HepG2 (cell line): ENCODE data around the gene TMEM14A. TPM values are rescaled to one million over a fixed set of nuclear protein-coding genes. Genes with fewer than 3 reads are reported as not detected.

Experiments
- ATF7-NPFF ChIP-seq: sonication (generic); formaldehyde crosslinking; IDR thresholded peaks from 2 replicates; pipeline ENCODE4 v1.8.1; 2023; ENCODE audit warnings: mild to moderate bottlenecking, low read depth, missing genetic modification reagents, moderate library complexity
- CAMTA2 ChIP-seq: sonication (generic); formaldehyde crosslinking; IDR thresholded peaks from 2 replicates; pipeline ENCODE4 v1.4.0; 2020; ENCODE audit warnings: mild to moderate bottlenecking, missing genetic modification reagents, borderline replicate concordance
- CEBPZ ChIP-seq: IDR thresholded peaks from 2 replicates; pipeline ENCODE4 v1.6.1; 2012; ENCODE audit warnings: low read length, improper control_type of control experiment
- CENPBD1 ChIP-seq: sonication (generic); formaldehyde crosslinking; IDR thresholded peaks from 2 replicates; pipeline ENCODE4 v1.8.0; 2022; ENCODE audit warnings: missing genetic modification reagents, low read depth, mild to moderate bottlenecking, borderline replicate concordance
- HMGA1 ChIP-seq: sonication (generic); formaldehyde crosslinking; conservative IDR thresholded peaks from 2 replicates; pipeline ENCODE4 v1.4.0; 2020; ENCODE audit warnings: missing genetic modification reagents
- KDM6A ChIP-seq: IDR thresholded peaks from 2 replicates; pipeline ENCODE4 v1.6.1; 2016; ENCODE audit warnings: low read depth
- KLF13 ChIP-seq: sonication (generic); formaldehyde crosslinking; IDR thresholded peaks from 2 replicates; pipeline ENCODE4 v1.4.0; 2020; ENCODE audit warnings: mild to moderate bottlenecking, missing genetic modification reagents
- NFIB ChIP-seq: sonication (generic); formaldehyde crosslinking; IDR thresholded peaks from 2 replicates; pipeline ENCODE4 v1.9.0; 2021; ENCODE audit warnings: missing genetic modification reagents, mild to moderate bottlenecking, borderline replicate concordance
- SETDB1 ChIP-seq: sonication (generic); formaldehyde crosslinking; IDR thresholded peaks from 2 replicates; pipeline ENCODE4 v1.5.1; 2020; ENCODE audit warnings: missing genetic modification reagents, mild to moderate bottlenecking, borderline replicate concordance
- SRF ChIP-seq: IDR thresholded peaks from 2 replicates; pipeline ENCODE4 v1.6.1; 2011; ENCODE audit warnings: mild to moderate bottlenecking, low read depth, low read length, moderate library complexity
- SSRP1 ChIP-seq: IDR thresholded peaks from 2 replicates; pipeline ENCODE4 v1.6.1; 2016; ENCODE audit warnings: control low read depth
- TAF1 ChIP-seq: sonication (generic); formaldehyde crosslinking; IDR thresholded peaks from 2 replicates; pipeline ENCODE4 v1.4.0; 2020; ENCODE audit warnings: missing genetic modification reagents
- ZFP37 ChIP-seq: sonication (generic); formaldehyde crosslinking; IDR thresholded peaks from 2 replicates; pipeline ENCODE4 v1.4.0; 2020; ENCODE audit warnings: missing genetic modification reagents, borderline replicate concordance
- ZMAT3 ChIP-seq: sonication (generic); formaldehyde crosslinking; conservative IDR thresholded peaks from 2 replicates; pipeline ENCODE4 v1.7.0; 2021; ENCODE audit warnings: missing genetic modification reagents
- ZNF121 ChIP-seq: sonication (generic); formaldehyde crosslinking; IDR thresholded peaks from 2 replicates; pipeline ENCODE4 v1.5.0; 2020; ENCODE audit warnings: mild to moderate bottlenecking, missing genetic modification reagents
- ZNF251 ChIP-seq: sonication (generic); formaldehyde crosslinking; IDR thresholded peaks from 2 replicates; pipeline ENCODE4 v1.9.0; 2021; ENCODE audit warnings: mild to moderate bottlenecking, missing genetic modification reagents
- ZNF275 ChIP-seq: sonication (generic); formaldehyde crosslinking; IDR thresholded peaks from 2 replicates; pipeline ENCODE4 v1.8.0; 2022; ENCODE audit warnings: missing genetic modification reagents, mild to moderate bottlenecking, inconsistent platforms, borderline replicate concordance
- ZNF280D ChIP-seq: sonication (generic); formaldehyde crosslinking; IDR thresholded peaks from 2 replicates; pipeline ENCODE4 v1.5.1; 2020; ENCODE audit warnings: mild to moderate bottlenecking, missing genetic modification reagents
- ZNF549 ChIP-seq: sonication (generic); formaldehyde crosslinking; IDR thresholded peaks from 2 replicates; pipeline ENCODE4 v1.5.0; 2020; ENCODE audit warnings: missing genetic modification reagents
- ZNF557 ChIP-seq: sonication (generic); formaldehyde crosslinking; IDR thresholded peaks from 2 replicates; pipeline ENCODE4 v1.4.0; 2020; ENCODE audit warnings: missing genetic modification reagents
- ZNF605 ChIP-seq: sonication (generic); formaldehyde crosslinking; IDR thresholded peaks from 2 replicates; pipeline ENCODE4 v1.8.0; 2022; ENCODE audit warnings: mild to moderate bottlenecking, missing genetic modification reagents
- ZNF879 ChIP-seq: sonication (generic); formaldehyde crosslinking; IDR thresholded peaks from 2 replicates; pipeline ENCODE4 v1.8.1; 2023; ENCODE audit warnings: missing genetic modification reagents
- ZSCAN21 ChIP-seq: sonication (generic); formaldehyde crosslinking; IDR thresholded peaks from 2 replicates; pipeline ENCODE4 v1.8.0; 2022; ENCODE audit warnings: mild to moderate bottlenecking, missing genetic modification reagents, moderate library complexity, borderline replicate concordance
- polyA plus RNA-seq, 8 experiments: library from polyadenylated mRNA; depleted of rRNA in 3 of 8; stranded (reverse) in 7 of 8; unstranded in 1 of 8; fragments of >200 nt; fragmentation: Illumina TruSeq in 4 of 8; extraction: Trizol in 4 of 8; gene quantifications; 2 replicates each; pipeline versions ENCODE4 v1.2.1 to v1.2.3, GENCODE V29; 2011 to 2016; ENCODE audit warnings: low read depth in 4 of 8, missing spikeins in 1 of 8, mixed read lengths in 1 of 8; ENCODE audit not compliant: insufficient read depth in 1 of 8
- total RNA-seq, 5 experiments: library from RNA; depleted of rRNA; stranded (reverse); fragments of >200 nt; fragmentation: Illumina TruSeq; extraction: Trizol; gene quantifications; 2 replicates each; pipeline ENCODE4 v1.2.3, GENCODE V29; 2016; ENCODE audit warnings: low read depth in 1 of 5

TMEM14A gene
- total and polyA plus RNA-seq, 2 of the 13 experiments (the other 11 are each of a cell fraction or from before 2014, with no cell fraction given) = 24.6 to 73.7 TPM

GRCh38 chr6:52724406-52725121 is 53.7 kb downstream of the TMEM14A start (continued):
- TF ChIP-seq CENPBD1 (CRISPR knock-in tag) (no peak), KDM6A (CRISPR knock-in tag) (no peak), ZNF557 (no peak), ZFP37 (no peak), ZMAT3 (CRISPR knock-in tag) (no peak), ZNF251 (CRISPR knock-in tag) (no peak), ZNF879 (CRISPR knock-in tag) (peak; percentile 65; the same call in 1 of the 2 replicates), KLF13 (peak; percentile 32; the same call in 1 of the 2 replicates), CEBPZ (no peak), HMGA1 (CRISPR knock-in tag) (no peak), CAMTA2 (CRISPR knock-in tag) (peak; percentile 43; the same call in 1 of the 2 replicates), ZSCAN21 (CRISPR knock-in tag) (peak; percentile 66; the same call in 1 of the 2 replicates), SETDB1 (CRISPR knock-in tag) (no peak), SSRP1 (peak; percentile 81; the same call in 1 of the 2 replicates), ZNF549 (CRISPR knock-in tag) (no peak), SRF (no peak), ZNF275 (CRISPR knock-in tag) (no peak), ZNF121 (CRISPR knock-in tag) (no peak), TAF1 (no peak), NFIB (no peak), ATF7-NPFF (CRISPR knock-in tag) (no peak), ZNF280D (CRISPR knock-in tag) (no peak), ZNF605 (CRISPR knock-in tag) (no peak)
